Activated T-cell treated with anti-CD3 and anti-CD28 coated beads, Interleukin-2, amount 50 U/mL, for 24 hours (primary cell): ENCODE measurements around the gene ZNF692.
"Not testable (repeated sequence)": the region's sequence is repeated elsewhere in the genome, so short reads cannot be mapped to it uniquely, and the experiment has no call there.

Experiments used
- DNase-seq: peaks from one replicate; pipeline ENCODE4 v3.0.0-alpha.2; 2020
- H3K27ac Mint-ChIP-seq: 2 replicates; pipeline ENCODE4 v1.8.0; 2020; ENCODE audit warnings: mild to moderate bottlenecking, mixed read lengths
- H3K27me3 Mint-ChIP-seq: 2 replicates; pipeline ENCODE4 v1.8.0; 2020; ENCODE audit warnings: mixed read lengths
- H3K36me3 Mint-ChIP-seq: 2 replicates; pipeline ENCODE4 v1.8.0; 2020; ENCODE audit warnings: low read depth, mixed read lengths
- H3K4me1 Mint-ChIP-seq: 2 replicates; pipeline ENCODE4 v1.8.0; 2020; ENCODE audit warnings: low read depth, mixed read lengths
- H3K4me3 Mint-ChIP-seq: 2 replicates; pipeline ENCODE4 v1.8.0; 2020; ENCODE audit warnings: mild to moderate bottlenecking, moderate library complexity, mixed read lengths
- H3K9me3 Mint-ChIP-seq: 2 replicates; pipeline ENCODE4 v1.8.0; 2020; ENCODE audit warnings: mixed read lengths

ZNF692 gene

GRCh38 chr1:248847181-248847955, 11.5 kb downstream of the ZNF692 start:
- H3K4me3 Mint-ChIP-seq: no peak overlapping the region
- peaks cover 42% of the 10 kb centered on the region for H3K36me3 Mint-ChIP-seq
- DNase-seq: no peak
- peaks cover 5% of the 10 kb centered on the region for H3K4me1 Mint-ChIP-seq
- H3K27me3 Mint-ChIP-seq: no peaks in the 10 kb centered on the region
- H3K9me3 Mint-ChIP-seq: no peaks in the 10 kb centered on the region
- H3K27ac Mint-ChIP-seq: no peak overlapping the region

- H3K27me3 Mint-ChIP-seq: no peaks in the 10 kb centered on the region
- no peak overlapping the region for H3K4me3 Mint-ChIP-seq
- H3K9me3 Mint-ChIP-seq: no peaks in the 10 kb centered on the region
- H3K36me3 Mint-ChIP-seq: peaks cover 47% of the 10 kb centered on the region
- DNase-seq: no peak
- H3K4me1 Mint-ChIP-seq: peaks cover 29% of the 10 kb centered on the region
- no peak overlapping the region for H3K27ac Mint-ChIP-seq
Observed at GRCh38 chr1:248844526-248844925, 14.4 kb downstream of the ZNF692 start.

- no peak overlapping the region for H3K27ac Mint-ChIP-seq
- H3K4me3 Mint-ChIP-seq: no peak overlapping the region
- H3K4me1 Mint-ChIP-seq: peaks cover 34% of the 10 kb centered on the region
- H3K27me3 Mint-ChIP-seq: no peaks in the 10 kb centered on the region
- no peaks in the 10 kb centered on the region for H3K9me3 Mint-ChIP-seq
- H3K36me3 Mint-ChIP-seq: peaks cover 55% of the 10 kb centered on the region
- DNase-seq: no peak
Observed at GRCh38 chr1:248843687-248844086, 15.2 kb downstream of the ZNF692 start.

GRCh38 chr1:248842781-248843331, 16.0 kb downstream of the ZNF692 start:
- no peak for DNase-seq
- Mint-ChIP-seq H3K36me3 (peaks cover 56% of the 10 kb centered on the region), H3K4me3 (no peak overlapping the region), H3K27me3 (no peaks in the 10 kb centered on the region), H3K4me1 (peaks cover 34% of the 10 kb centered on the region), H3K27ac (peak overlapping the region; percentile 29), H3K9me3 (no peaks in the 10 kb centered on the region)

- Mint-ChIP-seq H3K9me3 (no peaks in the 10 kb centered on the region), H3K4me1 (peaks cover 36% of the 10 kb centered on the region), H3K36me3 (peaks cover 53% of the 10 kb centered on the region), H3K27me3 (no peaks in the 10 kb centered on the region), H3K4me3 (no peak overlapping the region), H3K27ac (no peak overlapping the region)
- peak; percentile 45 for DNase-seq
Observed at GRCh38 chr1:248841702-248842395, 17.0 kb downstream of the ZNF692 start.

- Mint-ChIP-seq H3K9me3 (no peaks in the 10 kb centered on the region), H3K36me3 (peaks cover 44% of the 10 kb centered on the region), H3K27ac (peak overlapping the region; percentile 33), H3K4me1 (peaks cover 36% of the 10 kb centered on the region), H3K27me3 (no peaks in the 10 kb centered on the region), H3K4me3 (no peak overlapping the region)
- peak; percentile 22 for DNase-seq
Observed at GRCh38 chr1:248840946-248841345, 17.9 kb downstream of the ZNF692 start.

- DNase-seq: no peak
- peaks cover 36% of the 10 kb centered on the region for H3K4me1 Mint-ChIP-seq
- peaks cover 26% of the 10 kb centered on the region for H3K36me3 Mint-ChIP-seq
- H3K9me3 Mint-ChIP-seq: no peaks in the 10 kb centered on the region
- H3K27ac Mint-ChIP-seq: no peak overlapping the region
- H3K4me3 Mint-ChIP-seq: no peak overlapping the region
- H3K27me3 Mint-ChIP-seq: no peaks in the 10 kb centered on the region
Observed at GRCh38 chr1:248839168-248839555, 19.7 kb downstream of the ZNF692 start.

GRCh38 chr1:248838357-248839167, 20.3 kb downstream of the ZNF692 start:
- Mint-ChIP-seq H3K27me3 (no peaks in the 10 kb centered on the region), H3K36me3 (peaks cover 22% of the 10 kb centered on the region), H3K4me3 (no peak overlapping the region), H3K27ac (no peak overlapping the region), H3K9me3 (no peaks in the 10 kb centered on the region), H3K4me1 (peaks cover 36% of the 10 kb centered on the region)
- DNase-seq: peak; percentile 90

GRCh38 chr1:248837781-248838356, 21.0 kb downstream of the ZNF692 start, which contains the start of gene ZNF672:
TSS of gene ZNF672 (plus strand) at chr1:248838224. CDS start at chr1:248847275, 9,051 bp downstream.
- Mint-ChIP-seq H3K9me3 (no peaks in the 10 kb centered on the region), H3K27me3 (no peaks in the 10 kb centered on the region), H3K4me3 (no peak within 1 kb of the TSS), H3K4me1 (peaks cover 34% of the 10 kb centered on the region), H3K36me3 (peaks cover 20% of the 10 kb centered on the region), H3K27ac (no peak within 1 kb of the TSS)
- peak; percentile 93 for DNase-seq

GRCh38 chr1:248837045-248837780, 21.7 kb downstream of the ZNF692 start:
- Mint-ChIP-seq H3K9me3 (no peaks in the 10 kb centered on the region), H3K27ac (no peak overlapping the region)

GRCh38 chr1:248834343-248834940, 24.4 kb downstream of the ZNF692 start:
- H3K4me3 Mint-ChIP-seq: no peak overlapping the region
- H3K9me3 Mint-ChIP-seq: no peaks in the 10 kb centered on the region
- peak; percentile 31 for DNase-seq
- no peak overlapping the region for H3K27ac Mint-ChIP-seq
- peaks cover 6% of the 10 kb centered on the region for H3K4me1 Mint-ChIP-seq
- H3K36me3 Mint-ChIP-seq: peaks cover 11% of the 10 kb centered on the region
- no peaks in the 10 kb centered on the region for H3K27me3 Mint-ChIP-seq

More at GRCh38 chr1:248837045-248837780, 21.7 kb downstream of the ZNF692 start:
- Mint-ChIP-seq H3K4me3 (no peak overlapping the region), H3K27me3 (no peaks in the 10 kb centered on the region), H3K4me1 (peaks cover 29% of the 10 kb centered on the region), H3K36me3 (peaks cover 15% of the 10 kb centered on the region)
- peak; percentile 36 for DNase-seq

GRCh38 chr1:248831842-248832241, 27.0 kb downstream of the ZNF692 start:
- no peaks in the 10 kb centered on the region for H3K27me3 Mint-ChIP-seq
- no peaks in the 10 kb centered on the region for H3K9me3 Mint-ChIP-seq
- no peak overlapping the region for H3K27ac Mint-ChIP-seq
- H3K4me1 Mint-ChIP-seq: peaks cover 11% of the 10 kb centered on the region
- H3K4me3 Mint-ChIP-seq: no peak overlapping the region
- no peak for DNase-seq
- no peaks in the 10 kb centered on the region for H3K36me3 Mint-ChIP-seq

GRCh38 chr1:248830718-248831017, 28.2 kb downstream of the ZNF692 start:
- not testable (repeated sequence) for DNase-seq, H3K9me3 Mint-ChIP-seq, H3K27ac Mint-ChIP-seq, H3K27me3 Mint-ChIP-seq, H3K4me3 Mint-ChIP-seq, H3K36me3 Mint-ChIP-seq
- peaks cover 15% of the 10 kb centered on the region for H3K4me1 Mint-ChIP-seq
